Omental fat pad (tissue), 4 donors: ENCODE results near the gene PRADC1. TPM values are rescaled to one million over a fixed set of nuclear protein-coding genes. Genes with fewer than 3 reads are reported as not detected.
A peak's percentile ranks its signal among the peaks of the same experiment; 100 is the strongest.
"Not testable (repeated sequence)": the region's sequence is repeated elsewhere in the genome, so short reads cannot be mapped to it uniquely, and the experiment has no call there.

Source experiments
- ATAC-seq: fragments of 150-250 bp; one replicate; pipeline ENCODE4 v1.9.1; 2016; ENCODE audit warnings: mild to moderate bottlenecking, moderate library complexity; ENCODE audit not compliant: low FRiP score
- DNase-seq: peaks from one replicate; pipeline ENCODE4 v3.0.0-alpha.2; 2019; ENCODE audit warnings: low spot score
- total RNA-seq, 4 donors: library from RNA; depleted of rRNA; stranded (reverse); fragments of >200 nt; gene quantifications; one replicate each; pipeline ENCODE4 v1.1.0, GENCODE V29; 2016
- TF ChIP-seq, protein P1 (sequence below), 3 donors: fragments of 450-650 bp; IDR thresholded peaks; one replicate each; pipeline ENCODE4 v1.5.1; 2016 to 2017; ENCODE audit warnings: antibody characterized with exemption in 3 of 3, mild to moderate bottlenecking in 3 of 3, moderate library complexity in 2 of 3

Gene PRADC1
- total RNA-seq, 4 donors from 2014 or later: 23.1 to 44.0 (median 38.5) TPM

GRCh38 chr2:73202156-73203054, 30.6 kb downstream of the PRADC1 start, which contains the start of gene NOTO:
Gene NOTO (plus strand): TSS chr2:73202574. CDS start chr2:73202667, 93 bp downstream.
- ATAC-seq: peak; percentile 67
- TF ChIP-seq, protein P1, sequence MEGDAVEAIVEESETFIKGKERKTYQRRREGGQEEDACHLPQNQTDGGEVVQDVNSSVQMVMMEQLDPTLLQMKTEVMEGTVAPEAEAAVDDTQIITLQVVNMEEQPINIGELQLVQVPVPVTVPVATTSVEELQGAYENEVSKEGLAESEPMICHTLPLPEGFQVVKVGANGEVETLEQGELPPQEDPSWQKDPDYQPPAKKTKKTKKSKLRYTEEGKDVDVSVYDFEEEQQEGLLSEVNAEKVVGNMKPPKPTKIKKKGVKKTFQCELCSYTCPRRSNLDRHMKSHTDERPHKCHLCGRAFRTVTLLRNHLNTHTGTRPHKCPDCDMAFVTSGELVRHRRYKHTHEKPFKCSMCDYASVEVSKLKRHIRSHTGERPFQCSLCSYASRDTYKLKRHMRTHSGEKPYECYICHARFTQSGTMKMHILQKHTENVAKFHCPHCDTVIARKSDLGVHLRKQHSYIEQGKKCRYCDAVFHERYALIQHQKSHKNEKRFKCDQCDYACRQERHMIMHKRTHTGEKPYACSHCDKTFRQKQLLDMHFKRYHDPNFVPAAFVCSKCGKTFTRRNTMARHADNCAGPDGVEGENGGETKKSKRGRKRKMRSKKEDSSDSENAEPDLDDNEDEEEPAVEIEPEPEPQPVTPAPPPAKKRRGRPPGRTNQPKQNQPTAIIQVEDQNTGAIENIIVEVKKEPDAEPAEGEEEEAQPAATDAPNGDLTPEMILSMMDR (IDR thresholded peaks at IDR 0.05): no peak
- DNase-seq: no peak

- ATAC-seq, DNase-seq: not testable (repeated sequence)
Measured at GRCh38 chr2:73200281-73200680, 32.8 kb downstream of the PRADC1 start.

GRCh38 chr2:73197579-73197978, 35.5 kb downstream of the PRADC1 start:
- ATAC-seq (no peak), DNase-seq (no peak)
- TF ChIP-seq, protein P1 (IDR thresholded peaks at IDR 0.05): no peak

GRCh38 chr2:73187549-73187948, 45.5 kb downstream of the PRADC1 start:
- no peak for DNase-seq
- ATAC-seq: no peak
- TF ChIP-seq, protein P1 (IDR thresholded peaks at IDR 0.05): no peak

- TF ChIP-seq, protein P1 (IDR thresholded peaks at IDR 0.05): no peak
- ATAC-seq (no peak), DNase-seq (no peak)
Measured at GRCh38 chr2:73185965-73186364, 47.1 kb downstream of the PRADC1 start.

Other genes with a start within 250 kb of the PRADC1 start
- gene SFXN5, start 161.5 kb downstream of the PRADC1 start, total RNA-seq: 10 to 100 TPM in 2 of 4 donors, 1 to 10 TPM in 2; 5.1 to 15.6 (median 9.4) TPM
- gene RAB11FIP5, start 120.3 kb downstream of the PRADC1 start, total RNA-seq: 10 to 100 TPM; 16.6 to 40.1 (median 20.7) TPM
- gene NOTO, start 30.7 kb downstream of the PRADC1 start, total RNA-seq: not detected
- gene SMYD5, start 19.0 kb downstream of the PRADC1 start, total RNA-seq: 10 to 100 TPM; 14.6 to 27.0 (median 14.9) TPM
- 100 to 1,000 TPM; 187 to 208 (median 202) TPM for gene CCT7, start 1.1 kb upstream of the PRADC1 start, total RNA-seq
- 1 to 10 TPM; 1.1 to 3.1 (median 2.0) TPM for gene FBXO41, start 51.2 kb upstream of the PRADC1 start, total RNA-seq
- gene EGR4, start 60.3 kb upstream of the PRADC1 start, total RNA-seq: not detected
- gene ALMS1, start 152.6 kb upstream of the PRADC1 start, total RNA-seq: 10 to 100 TPM; 18.9 to 36.1 (median 23.8) TPM